ENCODE measurements around the gene PRKCI.
A peak's percentile ranks its signal among the peaks of the same experiment; 100 is the strongest.
"Not testable (repeated sequence)": the region's sequence is repeated elsewhere in the genome, so short reads cannot be mapped to it uniquely, and the experiment has no call there.

The PRKCI gene

DNA sequence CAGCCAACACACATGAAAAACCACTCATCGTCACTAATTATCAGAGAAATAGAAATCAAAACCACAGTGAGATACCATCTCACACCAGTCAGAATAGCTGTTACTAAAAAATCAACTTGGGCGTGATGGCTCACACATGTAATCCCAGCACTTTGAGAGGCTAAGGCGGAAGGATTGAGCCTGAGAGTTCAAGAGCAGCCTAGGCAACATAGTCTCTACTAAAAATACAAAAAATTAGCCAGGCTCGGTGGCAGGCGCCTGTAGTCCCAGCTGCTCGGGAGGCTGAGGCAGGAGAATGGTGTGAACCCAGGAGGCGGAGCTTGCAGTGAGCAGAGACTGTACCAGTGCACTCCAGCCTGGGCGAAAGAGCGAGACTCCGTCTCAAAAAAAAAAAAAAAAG, 55.1 kb downstream of the PRKCI start:
- FAIRE-seq; DNase-seq (ENCODE audit: extremely low spot score, insufficient read length, low read depth): not testable (repeated sequence)

DNA sequence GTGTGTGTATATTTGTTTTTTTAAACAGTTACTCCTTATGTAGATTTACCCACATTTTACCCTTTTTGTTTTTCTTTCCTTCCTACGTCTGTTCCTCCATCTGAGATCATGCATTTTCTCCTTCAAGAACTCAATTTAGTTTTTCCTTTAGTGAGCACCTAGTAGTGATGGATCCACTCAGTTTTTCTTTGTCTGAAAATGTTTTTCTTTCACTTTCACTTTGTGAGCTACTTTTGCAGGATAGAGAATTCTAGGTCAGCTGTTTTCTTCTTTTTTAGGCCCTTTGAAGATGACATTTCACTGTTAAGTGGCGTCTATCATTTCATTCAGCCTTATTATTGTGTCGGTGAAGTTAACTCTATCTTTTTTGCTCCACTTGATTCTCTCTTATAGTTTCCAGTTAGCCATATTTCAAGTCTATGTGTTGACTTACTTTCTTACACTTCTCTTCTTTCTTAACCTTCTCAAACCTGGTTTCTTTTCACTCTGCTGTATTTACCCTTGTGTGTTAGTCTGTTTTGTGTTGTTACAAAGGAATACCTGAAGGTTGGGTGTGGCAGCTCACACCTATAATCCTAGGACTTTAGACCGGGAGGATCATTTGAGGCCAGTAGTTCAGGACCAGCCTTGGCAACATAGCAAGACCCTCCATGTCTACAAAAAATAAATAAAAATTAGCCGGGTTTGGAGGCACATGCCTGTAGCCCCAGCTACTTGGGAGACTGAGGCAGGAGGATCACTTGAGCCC, 55.8 kb downstream of the PRKCI start:
- FAIRE-seq (peak; percentile 42), DNase-seq (ENCODE audit: extremely low spot score, insufficient read length, low read depth) (no peak)

DNA sequence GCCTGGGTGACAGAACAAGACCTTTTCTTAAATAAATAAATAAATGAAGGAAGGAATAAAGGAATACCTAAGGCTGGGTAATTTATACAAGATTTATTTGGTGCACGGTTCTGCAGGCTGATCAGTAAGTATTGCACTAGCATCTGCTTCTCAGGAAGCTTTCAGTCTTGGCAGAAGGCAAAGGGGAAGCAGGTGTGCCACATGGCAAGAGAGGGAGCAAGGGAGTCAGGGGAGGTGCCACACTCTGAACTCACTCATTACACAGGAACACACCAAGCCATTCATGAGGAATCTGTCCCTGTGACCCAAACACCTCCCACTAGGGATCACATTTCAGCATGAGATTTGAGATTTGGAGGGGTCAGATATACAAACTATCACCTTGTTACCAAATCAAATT, 56.4 kb downstream of the PRKCI start:
- FAIRE-seq (peak; percentile 15), DNase-seq (ENCODE audit: extremely low spot score, insufficient read length, low read depth) (no peak)

DNA sequence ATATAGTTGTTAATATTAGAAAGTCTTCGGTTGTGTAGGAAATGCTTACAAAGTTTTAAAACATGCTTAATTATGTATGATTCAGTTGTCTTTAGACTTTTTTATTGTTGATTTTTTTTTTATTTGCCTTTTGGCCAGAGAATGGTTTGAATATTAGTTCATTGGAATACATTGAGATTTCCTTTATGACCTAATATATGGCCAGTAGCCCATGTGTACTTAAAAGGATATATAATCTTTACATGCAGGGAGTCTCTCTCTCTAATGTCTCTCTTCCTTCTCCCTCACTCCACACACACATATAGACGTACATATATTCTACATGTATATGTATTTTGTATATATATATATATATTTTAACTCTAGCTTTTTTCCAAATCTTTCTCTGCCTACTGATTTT, 68.0 kb downstream of the PRKCI start:
- no peak for DNase-seq (ENCODE audit: extremely low spot score, insufficient read length, low read depth)
- no peak for FAIRE-seq

DNA sequence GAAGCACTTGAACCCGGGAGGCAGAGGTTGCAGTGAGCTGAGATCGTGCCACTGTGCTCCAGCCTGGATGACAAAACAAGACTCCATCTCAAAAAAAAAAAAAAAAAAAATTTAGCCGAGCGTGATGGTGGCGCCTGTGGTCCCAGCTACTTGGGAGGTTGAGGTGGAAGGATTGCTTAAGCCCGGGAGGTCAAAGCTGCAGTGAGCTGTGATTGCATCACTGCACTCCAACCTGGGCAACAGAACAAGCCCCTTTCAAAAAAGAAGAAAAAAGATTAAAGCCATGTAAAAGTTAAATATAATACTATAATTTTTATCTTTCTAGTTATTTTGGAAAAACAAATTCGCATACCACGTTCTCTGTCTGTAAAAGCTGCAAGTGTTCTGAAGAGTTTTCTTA, 73.4 kb downstream of the PRKCI start:
- FAIRE-seq, result no peak
- no peak for DNase-seq (ENCODE audit: extremely low spot score, insufficient read length, low read depth)

DNA sequence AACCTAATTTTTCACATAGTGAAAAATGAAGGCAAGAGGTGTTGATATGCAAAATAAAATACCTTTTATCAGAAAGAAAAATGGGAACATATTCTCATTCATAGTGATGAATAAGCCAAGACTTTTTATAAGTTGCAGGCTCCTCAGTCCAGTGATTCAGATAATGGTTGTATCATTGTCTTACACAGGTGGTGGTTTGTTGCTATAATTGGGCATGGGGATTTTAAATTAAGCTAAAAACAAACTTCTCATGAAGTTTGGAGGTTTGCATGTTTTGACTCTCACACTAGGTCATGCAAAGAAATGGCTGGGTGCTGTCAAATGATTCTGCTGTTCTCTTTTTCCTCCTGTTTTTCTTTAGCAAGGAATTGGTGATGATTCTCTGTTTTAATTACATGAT, 74.5 kb downstream of the PRKCI start:
- DNase-seq (ENCODE audit: extremely low spot score, insufficient read length, low read depth) (no peak), FAIRE-seq (no peak)

DNA sequence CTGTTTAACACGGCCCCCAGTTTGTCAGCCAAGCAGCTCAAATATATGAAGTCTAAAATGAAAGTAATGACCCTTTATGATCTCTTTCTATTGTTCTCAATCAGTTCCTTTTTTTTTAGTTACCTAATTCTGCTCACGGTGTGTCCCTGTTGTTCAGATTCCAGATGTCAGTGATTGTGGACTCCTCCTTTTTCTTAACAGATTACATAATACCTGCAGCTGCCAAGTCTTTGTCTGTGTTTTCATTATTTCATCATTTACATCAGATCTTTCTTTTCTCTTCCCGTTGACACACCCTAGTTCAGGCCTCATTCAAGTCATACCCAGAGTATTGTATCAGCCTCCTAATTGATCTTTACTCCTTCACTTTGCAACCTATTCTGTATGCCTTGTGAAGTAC, 79.2 kb downstream of the PRKCI start:
- no peak for FAIRE-seq
- DNase-seq (ENCODE audit: extremely low spot score, insufficient read length, low read depth), result no peak

DNA sequence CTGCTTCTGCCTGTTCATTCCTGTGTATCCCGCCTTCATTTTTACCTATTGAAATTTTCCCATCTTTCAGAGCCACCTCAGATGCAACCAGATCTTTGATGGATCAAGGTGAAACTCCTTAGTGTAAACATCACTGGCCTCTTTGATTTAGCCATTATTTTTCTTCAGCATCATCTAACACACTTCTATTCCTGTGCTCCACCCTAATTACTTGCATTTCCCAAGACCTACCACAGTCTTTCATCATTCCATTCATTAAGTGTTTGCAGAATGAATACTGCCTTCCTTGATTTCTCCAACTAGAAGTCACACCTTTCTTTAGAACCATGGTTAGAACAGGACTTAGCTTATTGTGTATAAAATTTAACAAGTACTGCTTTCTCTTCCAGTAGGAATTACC, 79.8 kb downstream of the PRKCI start:
- DNase-seq (ENCODE audit: extremely low spot score, insufficient read length, low read depth) (no peak), FAIRE-seq (no peak)

DNA sequence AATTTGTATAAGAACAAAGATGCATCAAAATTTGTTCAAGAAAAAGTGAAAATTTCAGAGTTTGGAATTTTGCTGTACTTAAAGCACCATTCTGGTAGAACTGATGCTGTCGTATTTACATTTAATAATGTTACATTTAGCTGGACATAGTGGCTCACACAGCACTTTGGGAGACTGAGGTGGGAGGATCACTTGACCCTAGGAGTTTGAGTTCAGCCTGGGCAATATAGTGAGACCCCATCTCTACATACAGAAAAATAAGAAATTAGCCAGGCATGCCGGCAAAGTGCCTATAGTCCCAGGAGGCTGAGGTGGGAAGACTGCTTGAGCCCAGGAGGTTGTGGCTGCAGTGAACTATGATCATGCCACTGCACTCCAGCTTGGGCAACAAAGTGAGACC, 83.8 kb downstream of the PRKCI start:
- FAIRE-seq, result no peak
- no peak for DNase-seq (ENCODE audit: extremely low spot score, insufficient read length, low read depth)

DNA sequence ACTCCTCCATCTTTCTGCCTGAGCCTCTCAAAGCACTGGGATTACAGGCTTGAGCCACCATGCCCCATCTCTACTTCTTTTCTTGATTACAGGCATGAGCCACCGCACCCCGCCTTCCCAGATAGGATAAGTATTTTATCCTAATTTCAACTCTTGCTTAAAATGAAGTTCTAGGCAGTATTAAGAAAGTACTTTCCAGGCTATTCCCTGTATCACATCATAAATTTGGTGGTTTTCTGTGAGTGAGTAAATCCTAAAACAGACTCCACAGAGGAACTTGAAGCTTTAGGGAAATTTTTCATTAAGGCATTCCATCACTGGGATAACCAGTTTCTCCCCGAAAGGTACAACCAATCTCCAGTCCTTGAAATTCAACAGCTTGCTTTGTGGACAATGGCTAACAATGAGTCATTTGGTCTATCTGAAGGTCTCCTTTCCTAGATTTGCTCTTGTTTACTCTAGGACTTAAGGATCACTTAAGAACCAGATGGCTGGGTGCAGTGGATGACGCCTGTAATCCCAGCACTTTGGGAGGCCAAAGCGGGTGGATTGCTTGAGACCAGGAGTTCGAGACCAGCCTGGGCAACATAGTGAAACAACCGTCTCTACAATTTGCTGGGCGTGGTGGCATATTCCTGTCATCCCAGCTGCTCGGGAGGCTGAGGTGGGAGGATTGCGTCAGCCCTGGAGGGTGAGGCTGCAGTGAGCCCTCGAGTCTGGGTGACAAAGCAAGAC, 85.6 kb downstream of the PRKCI start:
- FAIRE-seq (no peak), DNase-seq (ENCODE audit: extremely low spot score, insufficient read length, low read depth) (no peak)

DNA sequence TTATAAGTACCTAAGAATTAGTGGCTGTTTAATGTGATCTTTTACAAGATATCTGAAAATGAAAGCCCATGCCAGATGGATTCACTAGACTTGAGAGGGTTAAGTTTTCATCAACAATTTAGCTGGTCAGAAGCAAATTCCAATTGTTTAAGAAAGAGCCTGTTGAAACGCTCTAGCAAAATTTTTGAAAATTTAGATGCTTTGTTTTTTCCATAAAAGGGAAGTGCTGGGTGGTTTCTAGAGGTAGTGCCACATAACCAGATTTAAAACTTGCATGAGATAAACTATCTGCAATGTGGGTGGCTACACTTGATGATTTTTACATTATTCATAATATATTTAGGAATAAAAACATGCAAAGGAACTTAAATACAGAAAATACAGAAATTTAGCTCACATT, 86.8 kb downstream of the PRKCI start:
- FAIRE-seq, result no peak
- DNase-seq (ENCODE audit: extremely low spot score, insufficient read length, low read depth), result no peak

DNA sequence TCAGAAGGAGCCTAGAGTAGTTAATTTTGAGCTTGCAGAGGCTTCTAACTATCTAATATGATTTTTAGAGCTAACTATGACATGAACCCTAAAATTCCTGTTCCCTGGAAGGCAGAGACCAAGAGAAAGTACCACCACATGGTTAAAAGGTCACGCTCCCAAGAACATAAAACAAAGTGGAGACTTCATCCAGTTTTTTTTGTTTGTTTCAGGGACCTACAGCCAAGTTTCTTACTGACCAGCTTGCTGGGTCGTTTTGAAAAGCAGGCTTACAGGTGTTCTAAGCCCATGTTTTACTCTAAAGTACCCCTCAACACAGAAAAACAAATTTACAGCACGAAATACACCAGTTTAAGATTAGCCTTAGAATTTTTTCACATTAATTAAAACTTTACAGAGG, 95.7 kb downstream of the PRKCI start:
- FAIRE-seq (no peak), DNase-seq (ENCODE audit: extremely low spot score, insufficient read length, low read depth) (no peak)

DNA sequence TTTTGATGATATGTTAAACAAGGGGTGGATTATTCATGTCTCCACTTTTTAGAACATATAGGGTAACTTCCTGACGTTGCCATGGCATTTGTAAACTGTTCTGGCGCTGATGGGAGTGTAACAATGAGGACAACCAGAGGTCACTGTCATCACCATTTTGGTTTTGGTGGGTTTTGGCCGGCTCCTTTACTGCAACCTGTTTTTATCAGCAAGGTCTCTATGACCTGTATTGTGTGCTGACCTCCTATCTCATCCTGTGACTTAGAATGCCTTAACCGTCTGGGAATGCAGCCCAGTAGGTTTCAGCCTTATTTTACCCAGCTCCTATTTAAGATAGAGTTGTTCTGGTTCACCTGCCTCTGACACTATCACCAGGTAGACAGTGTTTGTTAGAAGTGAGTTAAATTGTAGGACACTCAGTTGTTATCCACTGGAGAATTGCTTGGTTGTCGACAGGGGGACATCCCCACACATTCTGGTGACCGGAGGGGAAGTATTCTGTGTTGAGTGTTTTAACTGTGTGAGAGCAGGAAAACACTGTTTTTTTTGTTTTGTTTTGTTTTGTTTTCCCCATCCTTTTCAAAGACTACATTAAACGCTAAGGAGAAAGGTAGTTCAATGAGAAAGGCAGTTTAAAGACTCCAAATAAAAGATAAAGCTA, 98.4 kb downstream of the PRKCI start:
- no peak for DNase-seq (ENCODE audit: extremely low spot score, insufficient read length, low read depth)
- FAIRE-seq, result no peak

DNA sequence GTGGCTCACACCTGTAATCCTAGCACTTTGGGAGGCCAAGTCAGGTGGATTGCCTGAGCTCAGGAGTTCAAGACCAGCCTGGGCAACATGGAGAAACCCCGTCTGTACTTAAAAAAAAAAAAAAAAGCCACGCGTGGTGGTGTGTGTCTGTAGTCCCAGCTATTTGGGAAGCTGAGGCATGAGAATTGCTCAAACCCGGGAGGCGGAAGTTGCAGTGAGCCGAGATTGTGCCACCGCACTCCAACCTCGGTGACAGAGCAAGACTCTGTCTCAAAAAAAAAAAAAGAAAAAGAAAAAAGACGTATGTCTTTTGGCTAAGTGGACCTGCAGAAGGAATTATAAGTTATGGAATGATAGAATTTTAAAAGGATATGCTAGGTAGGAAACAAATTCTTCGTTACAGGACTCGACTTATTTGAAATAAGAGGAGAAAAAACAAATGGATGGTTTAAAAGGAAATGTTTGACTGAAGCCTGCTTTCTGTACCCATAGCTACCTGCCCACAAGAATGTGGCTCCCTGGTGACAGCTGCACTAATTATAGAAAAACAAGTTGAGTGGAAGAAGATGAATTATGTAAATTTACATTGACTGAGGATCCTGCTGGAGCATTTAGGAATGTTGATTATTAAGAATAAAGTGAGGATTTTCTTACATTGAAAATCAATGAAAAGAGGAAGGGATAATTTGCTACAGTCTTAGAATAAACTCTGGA, 99.3 kb downstream of the PRKCI start:
- DNase-seq (ENCODE audit: extremely low spot score, insufficient read length, low read depth) (no peak), FAIRE-seq (no peak)

DNA sequence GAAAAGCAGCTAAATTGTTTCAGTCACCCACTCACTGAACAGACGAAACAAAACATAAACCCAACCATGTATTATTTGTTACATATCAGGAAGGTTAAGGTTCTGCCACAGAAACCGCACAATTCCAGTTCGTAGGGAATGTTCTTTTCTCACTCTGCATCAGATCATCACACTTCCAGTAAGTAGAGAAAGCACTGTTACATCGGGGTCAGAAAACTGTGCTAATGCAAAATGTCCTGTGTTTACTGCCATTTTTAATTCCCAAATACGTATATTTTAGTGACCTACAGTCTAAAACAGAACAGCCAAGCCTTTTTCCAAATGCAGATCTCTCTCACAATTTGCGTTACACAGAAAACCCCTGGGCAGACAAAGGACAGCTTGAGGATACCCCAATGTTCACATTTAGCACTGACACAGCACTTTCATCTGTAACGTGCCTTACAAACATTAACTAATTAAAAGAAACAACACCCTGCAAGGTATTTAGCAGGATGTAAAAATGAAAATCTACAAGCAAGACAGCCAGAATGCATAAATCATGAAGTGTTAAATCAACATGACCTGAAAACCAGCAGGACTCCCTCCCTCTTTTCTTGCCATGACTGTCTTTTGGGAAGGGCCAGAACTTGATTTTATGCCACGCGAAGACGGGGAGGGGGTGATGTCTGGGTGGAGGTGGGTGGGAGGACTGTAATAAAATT, 100.5 kb downstream of the PRKCI start:
- no peak for FAIRE-seq

DNA sequence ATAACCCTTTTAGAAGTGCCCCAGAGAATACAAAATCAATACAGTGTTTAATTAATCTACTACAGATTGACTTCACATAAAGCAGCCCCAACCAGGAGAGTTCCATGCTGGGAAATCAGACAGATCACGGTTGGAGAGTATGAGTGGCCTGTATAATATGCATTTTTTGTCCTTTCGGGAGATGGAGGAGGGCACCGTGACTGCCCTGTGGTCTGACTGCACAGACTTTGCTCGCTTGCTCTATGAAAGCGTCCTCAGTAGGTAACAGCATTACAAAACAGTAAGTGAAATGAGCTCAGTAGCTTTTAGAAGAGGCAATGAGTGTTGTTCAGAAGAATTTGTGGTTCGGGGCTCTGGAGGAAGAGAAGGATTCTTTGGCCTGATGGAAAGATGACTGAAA, 101.1 kb downstream of the PRKCI start:
- DNase-seq (ENCODE audit: extremely low spot score, insufficient read length, low read depth) (no peak), FAIRE-seq (no peak)

More for the DNA sequence above, 100.5 kb downstream of the PRKCI start:
- DNase-seq (ENCODE audit: extremely low spot score, insufficient read length, low read depth), result no peak

DNA sequence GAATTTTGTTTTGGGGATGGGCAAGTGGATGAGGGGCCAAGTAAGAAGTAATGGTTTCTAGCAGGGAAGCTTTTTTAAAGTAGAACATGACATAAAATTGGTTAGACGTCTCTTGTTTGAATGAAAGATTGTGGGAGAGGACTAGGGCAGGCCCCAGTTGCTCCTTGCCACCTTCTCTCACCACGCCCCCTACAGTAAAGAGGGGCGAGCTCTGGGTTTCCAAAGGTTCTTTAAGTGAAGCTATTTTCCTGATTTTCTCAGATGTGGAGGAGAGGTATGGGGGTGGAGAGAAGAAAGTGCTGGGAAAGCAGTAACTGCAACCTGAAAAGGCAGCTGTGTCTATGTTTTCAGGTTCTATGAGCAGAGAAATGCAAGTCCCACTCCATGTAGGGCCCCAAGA, 102.7 kb downstream of the PRKCI start:
- no peak for FAIRE-seq
- no peak for DNase-seq (ENCODE audit: extremely low spot score, insufficient read length, low read depth)

DNA sequence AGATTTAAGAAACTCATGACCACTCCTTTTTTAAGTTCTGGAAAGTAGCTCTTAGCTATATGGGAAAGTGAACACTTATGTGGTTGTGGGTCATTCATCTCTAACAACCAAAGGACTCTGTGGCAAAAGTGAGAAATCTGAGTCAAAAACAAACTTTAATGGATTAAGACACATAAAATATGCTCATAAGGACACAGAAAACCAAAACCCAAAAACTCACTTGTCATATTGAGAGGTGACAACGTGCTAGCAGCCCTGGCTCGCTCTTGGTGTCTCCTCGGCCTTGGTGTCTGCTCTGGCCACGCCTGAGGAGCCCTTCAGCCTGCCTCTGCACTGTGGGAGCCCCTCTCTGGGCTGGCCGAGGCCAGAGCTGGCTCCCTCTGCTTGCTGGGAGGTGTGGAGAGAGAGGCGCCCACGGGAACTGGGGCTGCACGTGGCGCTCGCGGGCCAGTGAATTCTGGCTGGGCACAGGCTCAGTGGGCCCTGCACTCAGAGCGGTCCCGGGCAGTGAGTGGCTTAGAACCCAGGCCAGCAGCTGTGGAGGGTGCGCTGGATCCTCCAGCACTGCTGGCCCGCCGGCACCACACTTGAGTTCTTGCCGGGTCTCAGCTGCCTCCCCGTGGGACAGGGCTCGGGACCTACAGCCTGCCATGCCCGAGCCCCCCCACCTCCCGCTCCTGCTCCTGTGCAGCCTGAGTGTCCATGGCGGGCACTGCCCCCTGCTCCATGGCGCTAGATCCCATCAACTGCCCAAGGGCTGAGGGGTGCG, 105.0 kb downstream of the PRKCI start:
- no peak for FAIRE-seq
- DNase-seq (ENCODE audit: extremely low spot score, insufficient read length, low read depth), result no peak

DNA sequence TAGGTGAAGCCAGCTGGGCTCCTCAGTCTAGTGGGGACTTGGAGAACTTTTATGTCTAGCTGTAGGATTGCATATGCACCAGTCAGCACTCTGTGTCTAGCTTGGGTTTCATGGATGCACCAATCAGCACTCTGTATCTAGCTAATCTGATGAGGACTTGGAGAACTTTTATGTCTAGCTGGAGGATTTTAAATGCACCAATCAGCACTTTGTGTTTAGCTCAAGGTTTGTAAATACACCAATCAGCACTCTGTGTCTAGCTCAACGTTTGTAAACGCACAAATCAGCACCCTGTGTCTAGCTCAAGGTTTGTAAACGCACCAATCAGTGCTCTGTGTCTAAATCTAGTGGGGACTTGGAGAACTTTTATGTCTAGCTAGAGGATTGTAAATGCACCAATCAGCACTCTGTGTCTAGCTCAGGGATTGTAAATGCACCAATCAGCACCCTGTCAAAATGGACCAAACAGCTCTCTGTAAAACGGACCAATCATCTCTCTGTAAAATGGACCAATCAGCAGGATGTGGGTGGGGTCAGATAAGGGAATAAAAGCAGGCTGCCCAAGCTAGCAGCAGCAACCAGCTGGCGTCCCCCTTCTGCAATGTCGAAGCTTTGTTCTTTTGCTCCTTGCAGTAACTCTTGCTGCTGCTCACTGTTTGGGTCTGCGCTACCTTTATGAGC, 105.8 kb downstream of the PRKCI start:
- not testable (repeated sequence) for FAIRE-seq; DNase-seq (ENCODE audit: extremely low spot score, insufficient read length, low read depth)

Measured in GM18507 (cell line).